ENCODE measurements around the gene TDRD9.
"Not testable (repeated sequence)": the region's sequence is repeated elsewhere in the genome, so short reads cannot be mapped to it uniquely, and the experiment has no call there.

The TDRD9 gene, protein sequence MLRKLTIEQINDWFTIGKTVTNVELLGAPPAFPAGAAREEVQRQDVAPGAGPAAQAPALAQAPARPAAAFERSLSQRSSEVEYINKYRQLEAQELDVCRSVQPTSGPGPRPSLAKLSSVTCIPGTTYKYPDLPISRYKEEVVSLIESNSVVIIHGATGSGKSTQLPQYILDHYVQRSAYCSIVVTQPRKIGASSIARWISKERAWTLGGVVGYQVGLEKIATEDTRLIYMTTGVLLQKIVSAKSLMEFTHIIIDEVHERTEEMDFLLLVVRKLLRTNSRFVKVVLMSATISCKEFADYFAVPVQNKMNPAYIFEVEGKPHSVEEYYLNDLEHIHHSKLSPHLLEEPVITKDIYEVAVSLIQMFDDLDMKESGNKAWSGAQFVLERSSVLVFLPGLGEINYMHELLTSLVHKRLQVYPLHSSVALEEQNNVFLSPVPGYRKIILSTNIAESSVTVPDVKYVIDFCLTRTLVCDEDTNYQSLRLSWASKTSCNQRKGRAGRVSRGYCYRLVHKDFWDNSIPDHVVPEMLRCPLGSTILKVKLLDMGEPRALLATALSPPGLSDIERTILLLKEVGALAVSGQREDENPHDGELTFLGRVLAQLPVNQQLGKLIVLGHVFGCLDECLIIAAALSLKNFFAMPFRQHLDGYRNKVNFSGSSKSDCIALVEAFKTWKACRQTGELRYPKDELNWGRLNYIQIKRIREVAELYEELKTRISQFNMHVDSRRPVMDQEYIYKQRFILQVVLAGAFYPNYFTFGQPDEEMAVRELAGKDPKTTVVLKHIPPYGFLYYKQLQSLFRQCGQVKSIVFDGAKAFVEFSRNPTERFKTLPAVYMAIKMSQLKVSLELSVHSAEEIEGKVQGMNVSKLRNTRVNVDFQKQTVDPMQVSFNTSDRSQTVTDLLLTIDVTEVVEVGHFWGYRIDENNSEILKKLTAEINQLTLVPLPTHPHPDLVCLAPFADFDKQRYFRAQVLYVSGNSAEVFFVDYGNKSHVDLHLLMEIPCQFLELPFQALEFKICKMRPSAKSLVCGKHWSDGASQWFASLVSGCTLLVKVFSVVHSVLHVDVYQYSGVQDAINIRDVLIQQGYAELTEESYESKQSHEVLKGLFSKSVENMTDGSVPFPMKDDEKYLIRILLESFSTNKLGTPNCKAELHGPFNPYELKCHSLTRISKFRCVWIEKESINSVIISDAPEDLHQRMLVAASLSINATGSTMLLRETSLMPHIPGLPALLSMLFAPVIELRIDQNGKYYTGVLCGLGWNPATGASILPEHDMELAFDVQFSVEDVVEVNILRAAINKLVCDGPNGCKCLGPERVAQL (N-terminal part only)

GRCh38 chr14:103928011-103928890 is at the start of gene TDRD9:
Gene TDRD9, plus strand, starts transcription at chr14:103928456. Its CDS starts 54 bp downstream, at chr14:103928510.
- DNase-seq (ENCODE audit: low read depth) = no peak

- DNase-seq (ENCODE audit: low read depth) = no peak
These were observed 49.1 kb upstream of the TDRD9 start for GRCh38 chr14:103879118-103879569.

DNA sequence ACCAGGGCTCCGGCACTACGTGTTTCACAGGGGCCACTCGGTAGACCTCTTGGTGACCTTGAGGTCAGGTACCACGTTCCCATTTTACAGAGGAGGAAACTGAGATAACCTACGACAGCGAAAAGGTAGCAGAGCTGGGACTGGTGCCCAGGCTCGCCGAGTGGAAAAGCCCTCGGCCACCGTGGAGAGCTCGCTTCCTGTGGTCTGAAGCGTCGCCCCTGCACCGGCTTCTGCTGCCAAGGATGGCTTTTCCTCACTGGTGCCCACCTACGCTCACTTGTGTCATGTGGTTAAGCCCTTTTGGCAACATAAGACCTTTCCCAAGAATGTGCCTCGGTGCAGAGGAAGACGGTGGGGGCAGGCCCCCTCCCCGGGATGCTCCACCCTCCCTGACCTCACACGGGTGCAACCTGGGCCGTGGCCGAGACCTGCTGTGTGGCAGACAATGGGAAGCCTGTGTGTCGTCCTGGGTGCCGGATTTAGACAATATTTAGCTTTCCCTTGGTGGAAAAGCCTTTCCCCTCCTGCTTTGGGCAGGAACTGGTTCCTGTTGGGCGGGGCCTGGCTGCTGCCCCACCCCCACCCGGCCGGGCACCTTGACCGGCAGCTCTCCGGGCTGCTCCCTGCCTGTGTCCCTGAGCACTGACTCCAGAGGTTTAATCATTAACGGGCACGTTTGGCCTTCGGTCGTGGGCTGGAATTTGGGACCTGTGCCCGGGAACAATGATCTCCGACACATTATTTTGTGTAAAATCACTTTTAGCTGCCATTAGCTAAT is 48.5 kb upstream of the TDRD9 start:
- no peak for DNase-seq (ENCODE audit: low read depth)

DNA sequence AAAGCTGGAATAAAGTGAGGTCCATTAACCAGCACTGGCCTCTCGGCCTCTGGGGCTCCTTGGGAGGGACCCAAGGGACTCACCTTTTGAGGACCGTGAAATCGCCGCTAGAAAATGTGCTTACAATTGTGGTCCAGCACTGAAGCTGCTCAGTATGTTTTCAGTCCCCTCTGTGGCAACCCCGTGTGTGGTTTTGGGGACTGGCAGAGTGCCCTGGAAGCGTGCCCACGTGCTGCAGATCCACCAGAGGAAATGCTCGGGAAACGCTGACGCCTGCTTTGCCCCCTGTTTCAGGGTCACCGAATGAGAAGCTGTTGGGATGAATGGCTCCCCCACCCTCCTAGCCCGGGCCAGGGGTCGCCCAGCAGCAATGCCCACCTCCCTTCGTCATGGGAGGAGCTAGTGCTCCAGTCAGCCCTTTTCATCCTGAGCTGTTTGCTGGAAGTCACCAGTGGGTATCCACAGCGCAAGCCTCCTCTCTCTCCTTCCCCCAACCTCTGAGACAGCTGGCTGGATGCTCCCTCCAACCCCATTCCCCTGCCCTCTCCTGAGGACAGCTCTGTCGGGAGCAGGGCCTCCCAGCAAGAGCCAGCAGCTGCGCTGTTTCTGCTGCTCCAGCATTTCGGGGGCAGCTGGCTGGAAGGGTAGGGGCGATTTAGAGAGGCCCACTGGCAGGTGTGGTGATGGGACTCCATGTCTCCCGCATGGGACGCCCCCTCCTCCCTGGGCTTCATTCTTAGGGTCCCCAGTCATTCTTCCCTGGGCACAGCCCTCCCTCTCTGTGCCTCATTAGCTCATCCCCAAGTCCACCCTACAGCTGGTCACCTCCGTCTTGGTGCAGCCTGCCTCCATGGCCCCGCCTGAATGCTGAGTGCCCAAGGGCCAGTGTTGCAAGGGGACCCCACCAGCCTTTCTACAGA is 47.6 kb upstream of the TDRD9 start:
- DNase-seq (ENCODE audit: low read depth) = no peak

DNA sequence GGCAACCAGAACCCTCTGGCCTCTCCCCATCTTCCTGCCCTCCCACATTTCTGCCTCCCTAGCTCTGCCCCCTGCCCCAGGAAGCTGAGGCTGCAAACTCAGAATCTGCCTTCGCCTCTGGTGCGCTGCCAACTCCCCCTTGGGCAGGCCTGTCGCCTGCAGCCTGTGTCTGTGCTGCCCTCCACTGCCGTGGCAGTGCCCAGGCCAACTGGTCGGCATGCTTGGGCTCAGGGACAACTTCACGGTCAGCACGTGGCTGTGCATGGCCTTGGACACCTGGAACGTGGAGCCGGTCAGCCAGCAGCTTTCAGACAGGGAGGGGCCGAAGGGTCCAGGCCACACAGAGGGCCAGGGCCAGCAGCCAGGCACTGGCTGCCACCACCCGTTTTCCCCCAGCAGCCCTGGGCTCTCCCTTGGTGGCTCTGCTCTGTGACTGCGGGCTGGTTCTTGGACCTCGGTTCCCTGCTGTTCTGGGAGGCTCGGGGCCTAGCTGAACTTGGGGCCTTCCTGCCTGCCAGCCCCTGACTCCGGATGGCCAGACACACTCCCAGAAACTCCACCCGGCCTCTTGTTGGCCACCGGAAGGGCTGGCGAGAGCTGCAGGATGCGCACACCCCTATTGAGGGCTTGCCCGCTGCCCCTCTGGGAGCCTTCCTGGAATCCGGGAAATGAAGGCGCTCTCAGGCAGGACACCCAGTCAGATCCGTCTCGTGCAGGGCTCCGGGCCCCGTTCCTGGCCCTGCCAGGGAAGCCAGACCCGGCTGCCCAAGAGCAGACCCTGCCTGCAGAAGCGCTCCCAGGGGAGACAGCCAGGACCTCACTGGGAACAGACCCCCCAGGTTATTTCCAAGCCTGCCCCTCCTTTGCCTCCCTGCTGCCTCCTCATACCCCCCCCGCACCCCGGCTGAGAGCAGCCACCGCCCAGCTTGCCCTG is 46.7 kb upstream of the TDRD9 start:
- DNase-seq (ENCODE audit: low read depth) = no peak

GRCh38 chr14:103882503-103883262 is 45.6 kb upstream of the TDRD9 start:
- DNase-seq (ENCODE audit: low read depth) = no peak

- DNase-seq (ENCODE audit: low read depth) = no peak
These were observed 45.1 kb upstream of the TDRD9 start for GRCh38 chr14:103883263-103883523.

DNA sequence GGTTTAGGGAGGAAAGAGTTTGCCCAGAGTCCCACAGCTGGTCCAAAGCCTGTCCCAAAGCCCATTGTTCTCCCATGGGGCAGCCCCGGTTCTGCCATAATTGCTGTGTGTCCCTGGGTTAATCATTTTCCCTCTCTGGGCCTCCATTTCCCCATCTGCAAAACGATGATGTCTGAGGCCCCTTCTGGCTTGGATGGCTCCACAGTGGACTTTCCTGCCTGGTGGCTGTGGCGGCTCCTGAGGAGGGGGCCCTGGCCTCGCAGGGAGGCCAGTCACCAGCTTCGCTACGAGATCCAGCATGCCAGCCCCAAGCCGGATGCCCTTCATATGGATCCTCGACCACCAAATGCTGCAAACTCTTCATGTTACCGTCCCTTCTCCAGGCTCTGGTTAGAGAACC is 43.4 kb upstream of the TDRD9 start:
- DNase-seq (ENCODE audit: low read depth) = no peak

DNA sequence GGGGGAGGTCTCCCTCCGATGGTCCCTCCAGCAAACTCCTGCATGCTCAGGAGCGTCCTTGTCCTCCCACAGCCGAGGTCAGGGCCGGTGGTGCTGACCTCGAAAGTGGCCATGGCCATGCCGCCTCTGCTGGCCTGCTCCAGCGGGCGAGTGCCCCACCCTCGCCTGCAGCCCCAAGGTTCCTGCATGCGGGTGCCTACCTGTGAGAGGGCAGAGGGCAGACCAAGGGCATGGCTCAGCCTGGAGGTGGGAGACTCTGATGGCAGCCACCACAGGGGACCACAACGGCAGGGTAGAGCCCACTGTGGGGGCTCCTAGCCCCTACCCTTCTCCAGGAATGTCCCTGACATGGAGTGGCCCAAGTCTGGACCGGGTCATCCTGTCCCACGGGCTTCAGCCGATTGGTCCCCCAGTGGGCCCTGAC is 42.7 kb upstream of the TDRD9 start:
- DNase-seq (ENCODE audit: low read depth) = no peak

- DNase-seq (ENCODE audit: low read depth) = no peak
These were observed 41.7 kb upstream of the TDRD9 start for GRCh38 chr14:103886304-103887169.

GRCh38 chr14:103887170-103887501 is 41.1 kb upstream of the TDRD9 start:
- DNase-seq (ENCODE audit: low read depth) = no peak

- no peak for DNase-seq (ENCODE audit: low read depth)
These were observed 40.6 kb upstream of the TDRD9 start for GRCh38 chr14:103887557-103888115.

DNA sequence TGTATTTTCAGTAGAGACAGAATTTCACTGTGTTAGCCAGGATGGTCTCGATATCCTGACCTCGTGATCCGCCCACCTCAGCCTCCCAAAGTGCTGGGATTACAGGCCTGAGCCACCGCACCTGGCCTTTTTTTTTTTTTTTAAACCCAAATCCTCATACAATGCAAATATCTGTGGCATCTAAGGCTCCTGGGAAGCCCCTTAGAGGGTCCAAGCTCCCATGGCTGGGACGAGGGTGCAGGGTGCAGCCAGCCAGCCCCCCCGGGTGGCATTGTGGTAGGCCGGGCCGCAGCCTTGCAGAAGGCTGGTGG is 39.3 kb upstream of the TDRD9 start:
- DNase-seq (ENCODE audit: low read depth) = not testable (repeated sequence)

DNA sequence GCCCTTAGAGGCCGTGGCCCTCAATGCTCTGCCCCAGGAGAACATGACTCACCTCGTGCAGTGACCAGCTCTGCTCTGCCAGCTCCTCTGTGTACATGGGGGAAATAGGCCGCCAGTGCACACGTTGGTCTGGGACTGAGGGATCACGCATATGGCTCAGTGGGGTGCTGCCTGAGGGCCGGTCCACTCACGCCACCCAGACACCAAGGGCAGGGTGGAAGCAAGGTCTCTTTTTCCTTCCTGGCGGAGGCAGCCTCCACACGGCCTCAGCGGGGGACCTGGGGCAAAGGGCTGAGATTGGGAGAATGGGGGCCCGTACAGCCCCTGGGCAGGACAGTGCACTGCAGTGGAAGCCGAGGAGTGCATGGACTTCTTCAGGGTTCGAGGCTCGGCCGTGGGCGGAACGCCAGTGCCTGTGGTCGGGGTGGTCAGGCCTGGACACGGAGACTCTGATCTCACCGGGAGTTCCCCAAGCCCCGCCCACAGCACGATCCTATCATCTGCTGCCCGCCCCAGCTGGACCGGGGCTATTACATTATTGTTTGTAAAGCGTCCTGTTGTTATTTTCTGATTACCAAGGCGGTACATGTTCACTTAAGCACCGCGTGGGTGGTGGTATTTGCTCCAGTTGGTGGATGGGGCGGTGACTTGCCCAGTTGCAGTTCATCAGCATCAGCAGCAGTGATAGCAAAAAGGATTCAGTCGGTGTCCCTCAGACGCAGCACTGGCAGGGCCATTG is 38.8 kb upstream of the TDRD9 start:
- no peak for DNase-seq (ENCODE audit: low read depth)

DNA sequence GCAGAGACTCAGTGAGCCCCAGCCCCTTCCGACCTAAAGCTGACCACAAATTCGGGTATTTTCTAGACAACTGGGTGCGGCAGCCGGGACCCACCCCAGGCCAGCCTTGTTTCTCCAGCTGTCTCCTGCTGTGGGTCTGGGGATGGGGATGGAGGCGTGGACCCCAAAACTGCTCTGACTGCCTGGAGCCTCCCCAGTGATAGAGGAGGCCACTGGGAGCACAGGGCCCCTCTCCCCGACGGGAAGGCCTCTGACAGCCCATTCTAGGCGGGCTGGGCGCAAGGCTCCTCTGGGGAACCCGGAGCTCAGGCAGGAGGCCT is 38.2 kb upstream of the TDRD9 start:
- no peak for DNase-seq (ENCODE audit: low read depth)
